ENCODE measurements around the gene ATOH8.

Gene ATOH8

GRCh38 chr2:85785027-85785822 lies 31.4 kb downstream of the ATOH8 start:
- peaks cover 12% of the 10 kb centered on the region for H3K27me3 Mint-ChIP-seq
- no peak overlapping the region for H3K27ac Mint-ChIP-seq (ENCODE audit: low read depth)
- no peaks in the 10 kb centered on the region for H3K9me3 Mint-ChIP-seq
- DNase-seq (ENCODE audit: low spot score in 2 of 2), result no peak
- no peak overlapping the region for H3K4me3 Mint-ChIP-seq
- peaks cover 9% of the 10 kb centered on the region for H3K4me1 Mint-ChIP-seq
- peak; percentile 36 for ATAC-seq (replicated peaks; ENCODE audit: extremely low read depth, poor library complexity, severe bottlenecking)
- no peaks in the 10 kb centered on the region for H3K36me3 Mint-ChIP-seq (ENCODE audit: insufficient read depth)

- Mint-ChIP-seq H3K27ac (ENCODE audit: low read depth) (no peak overlapping the region), H3K9me3 (no peaks in the 10 kb centered on the region), H3K4me1 (peaks cover 9% of the 10 kb centered on the region), H3K27me3 (peaks cover 18% of the 10 kb centered on the region), H3K4me3 (no peak overlapping the region), H3K36me3 (ENCODE audit: insufficient read depth) (no peaks in the 10 kb centered on the region)
- DNase-seq (ENCODE audit: low spot score in 2 of 2), result no peak
- no peak for ATAC-seq (replicated peaks; ENCODE audit: extremely low read depth, poor library complexity, severe bottlenecking)
Observed at GRCh38 chr2:85785871-85786270, 32.1 kb downstream of the ATOH8 start.

GRCh38 chr2:85786444-85786843 lies 32.7 kb downstream of the ATOH8 start:
- no peak overlapping the region for H3K4me3 Mint-ChIP-seq
- H3K9me3 Mint-ChIP-seq, result no peaks in the 10 kb centered on the region
- H3K36me3 Mint-ChIP-seq (ENCODE audit: insufficient read depth), result no peaks in the 10 kb centered on the region
- peaks cover 9% of the 10 kb centered on the region for H3K4me1 Mint-ChIP-seq
- DNase-seq (ENCODE audit: low spot score in 2 of 2) (no peak), ATAC-seq (replicated peaks; ENCODE audit: extremely low read depth, poor library complexity, severe bottlenecking) (no peak)
- no peak overlapping the region for H3K27ac Mint-ChIP-seq (ENCODE audit: low read depth)
- peaks cover 24% of the 10 kb centered on the region for H3K27me3 Mint-ChIP-seq

GRCh38 chr2:85786865-85787264 lies 33.1 kb downstream of the ATOH8 start:
- Mint-ChIP-seq H3K36me3 (ENCODE audit: insufficient read depth) (no peaks in the 10 kb centered on the region), H3K27ac (ENCODE audit: low read depth) (no peak overlapping the region), H3K4me1 (peaks cover 9% of the 10 kb centered on the region), H3K4me3 (no peak overlapping the region), H3K27me3 (peaks cover 28% of the 10 kb centered on the region), H3K9me3 (no peaks in the 10 kb centered on the region)
- ATAC-seq (replicated peaks; ENCODE audit: extremely low read depth, poor library complexity, severe bottlenecking) (no peak), DNase-seq (ENCODE audit: low spot score in 2 of 2) (no peak)

- Mint-ChIP-seq H3K9me3 (no peaks in the 10 kb centered on the region), H3K4me1 (peaks cover 9% of the 10 kb centered on the region), H3K36me3 (ENCODE audit: insufficient read depth) (no peaks in the 10 kb centered on the region), H3K27ac (ENCODE audit: low read depth) (no peak overlapping the region), H3K4me3 (no peak overlapping the region), H3K27me3 (peaks cover 34% of the 10 kb centered on the region)
- DNase-seq (ENCODE audit: low spot score in 2 of 2) (no peak), ATAC-seq (replicated peaks; ENCODE audit: extremely low read depth, poor library complexity, severe bottlenecking) (no peak)
Observed at GRCh38 chr2:85787282-85787980, 33.6 kb downstream of the ATOH8 start.

GRCh38 chr2:85787981-85788340 lies 34.2 kb downstream of the ATOH8 start:
- Mint-ChIP-seq H3K27me3 (peaks cover 39% of the 10 kb centered on the region), H3K9me3 (no peaks in the 10 kb centered on the region), H3K36me3 (ENCODE audit: insufficient read depth) (no peaks in the 10 kb centered on the region), H3K4me1 (peaks cover 9% of the 10 kb centered on the region), H3K27ac (ENCODE audit: low read depth) (no peak overlapping the region), H3K4me3 (no peak overlapping the region)
- DNase-seq (ENCODE audit: low spot score in 2 of 2) (no peak), ATAC-seq (replicated peaks; ENCODE audit: extremely low read depth, poor library complexity, severe bottlenecking) (no peak)

GRCh38 chr2:85788603-85789002 lies 34.8 kb downstream of the ATOH8 start:
- H3K27ac Mint-ChIP-seq (ENCODE audit: low read depth), result no peak overlapping the region
- H3K4me1 Mint-ChIP-seq, result peaks cover 9% of the 10 kb centered on the region
- H3K4me3 Mint-ChIP-seq, result no peak overlapping the region
- ATAC-seq (replicated peaks; ENCODE audit: extremely low read depth, poor library complexity, severe bottlenecking), result no peak
- H3K36me3 Mint-ChIP-seq (ENCODE audit: insufficient read depth), result no peaks in the 10 kb centered on the region
- no peaks in the 10 kb centered on the region for H3K9me3 Mint-ChIP-seq
- H3K27me3 Mint-ChIP-seq, result peaks cover 45% of the 10 kb centered on the region
- no peak for DNase-seq (ENCODE audit: low spot score in 2 of 2)

GRCh38 chr2:85789271-85789670 lies 35.5 kb downstream of the ATOH8 start:
- no peak overlapping the region for H3K27ac Mint-ChIP-seq (ENCODE audit: low read depth)
- ATAC-seq (replicated peaks; ENCODE audit: extremely low read depth, poor library complexity, severe bottlenecking), result no peak
- no peak for DNase-seq (ENCODE audit: low spot score in 2 of 2)
- H3K4me3 Mint-ChIP-seq, result no peak overlapping the region
- peaks cover 52% of the 10 kb centered on the region for H3K27me3 Mint-ChIP-seq
- peaks cover 9% of the 10 kb centered on the region for H3K4me1 Mint-ChIP-seq
- H3K9me3 Mint-ChIP-seq, result no peaks in the 10 kb centered on the region
- H3K36me3 Mint-ChIP-seq (ENCODE audit: insufficient read depth), result no peaks in the 10 kb centered on the region

GRCh38 chr2:85790032-85790431 lies 36.2 kb downstream of the ATOH8 start:
- peaks cover 56% of the 10 kb centered on the region for H3K27me3 Mint-ChIP-seq
- peaks cover 9% of the 10 kb centered on the region for H3K4me1 Mint-ChIP-seq

GRCh38 chr2:85790499-85791188 lies 36.9 kb downstream of the ATOH8 start:
- H3K9me3 Mint-ChIP-seq, result no peaks in the 10 kb centered on the region
- H3K4me3 Mint-ChIP-seq, result no peak overlapping the region
- no peak overlapping the region for H3K27ac Mint-ChIP-seq (ENCODE audit: low read depth)
- peaks cover 5% of the 10 kb centered on the region for H3K4me1 Mint-ChIP-seq
- no peak for ATAC-seq (replicated peaks; ENCODE audit: extremely low read depth, poor library complexity, severe bottlenecking)
- no peak for DNase-seq (ENCODE audit: low spot score in 2 of 2)
- peaks cover 62% of the 10 kb centered on the region for H3K27me3 Mint-ChIP-seq
- no peaks in the 10 kb centered on the region for H3K36me3 Mint-ChIP-seq (ENCODE audit: insufficient read depth)

More at GRCh38 chr2:85790032-85790431, 36.2 kb downstream of the ATOH8 start:
- Mint-ChIP-seq H3K27ac (ENCODE audit: low read depth) (no peak overlapping the region), H3K9me3 (no peaks in the 10 kb centered on the region), H3K36me3 (ENCODE audit: insufficient read depth) (no peaks in the 10 kb centered on the region), H3K4me3 (no peak overlapping the region)
- ATAC-seq (replicated peaks; ENCODE audit: extremely low read depth, poor library complexity, severe bottlenecking), result no peak
- no peak for DNase-seq (ENCODE audit: low spot score in 2 of 2)

GRCh38 chr2:85791704-85792565 lies 38.1 kb downstream of the ATOH8 start:
- peaks cover 75% of the 10 kb centered on the region for H3K27me3 Mint-ChIP-seq
- DNase-seq (ENCODE audit: low spot score in 2 of 2) (no peak), ATAC-seq (replicated peaks; ENCODE audit: extremely low read depth, poor library complexity, severe bottlenecking) (no peak)
- no peaks in the 10 kb centered on the region for H3K4me1 Mint-ChIP-seq
- no peaks in the 10 kb centered on the region for H3K9me3 Mint-ChIP-seq
- H3K27ac Mint-ChIP-seq (ENCODE audit: low read depth), result no peak overlapping the region
- no peak overlapping the region for H3K4me3 Mint-ChIP-seq
- no peaks in the 10 kb centered on the region for H3K36me3 Mint-ChIP-seq (ENCODE audit: insufficient read depth)

- H3K27me3 Mint-ChIP-seq, result peaks cover 85% of the 10 kb centered on the region
- no peaks in the 10 kb centered on the region for H3K4me1 Mint-ChIP-seq
- no peak overlapping the region for H3K4me3 Mint-ChIP-seq
- H3K27ac Mint-ChIP-seq (ENCODE audit: low read depth), result no peak overlapping the region
- no peaks in the 10 kb centered on the region for H3K9me3 Mint-ChIP-seq
- no peaks in the 10 kb centered on the region for H3K36me3 Mint-ChIP-seq (ENCODE audit: insufficient read depth)
- no peak for ATAC-seq (replicated peaks; ENCODE audit: extremely low read depth, poor library complexity, severe bottlenecking)
- no peak for DNase-seq (ENCODE audit: low spot score in 2 of 2)
Observed at GRCh38 chr2:85792783-85793441, 39.1 kb downstream of the ATOH8 start.
